GM21576 (cell line): ENCODE measurements around the gene TAC4.

ENCODE experiments used
- ATAC-seq: cut with Tn5 transposase; IDR thresholded peaks from one replicate; pipeline ENCODE4 v1.9.1; 2021; ENCODE audit warnings: mild to moderate bottlenecking, moderate library complexity; ENCODE audit not compliant: unreplicated experiment

TAC4 gene

GRCh38 chr17:49815761-49816281 lies 32.0 kb downstream of the TAC4 start:
- ATAC-seq, result no peak

- no peak for ATAC-seq
Measured at GRCh38 chr17:49814781-49815529, 32.9 kb downstream of the TAC4 start.

GRCh38 chr17:49809056-49809455 lies 38.8 kb downstream of the TAC4 start:
- ATAC-seq, result no peak

GRCh38 chr17:49798738-49799137 lies 49.1 kb downstream of the TAC4 start:
- no peak for ATAC-seq

GRCh38 chr17:49798182-49798581 lies 49.7 kb downstream of the TAC4 start:
- ATAC-seq, result no peak

- ATAC-seq, result no peak
Measured at GRCh38 chr17:49795372-49795771, 52.5 kb downstream of the TAC4 start.

- ATAC-seq, result no peak
Measured at GRCh38 chr17:49793309-49793708, 54.6 kb downstream of the TAC4 start.

GRCh38 chr17:49789243-49789578 lies 58.7 kb downstream of the TAC4 start:
- no peak for ATAC-seq

GRCh38 chr17:49788478-49789242 lies 59.2 kb downstream of the TAC4 start, which contains the start of gene KAT7:
TSS of gene KAT7 (plus strand) at chr17:49788681. CDS start at chr17:49788835, 154 bp downstream.
- peak; percentile 90 for ATAC-seq
